ENCODE measurements around the gene IQSEC2.
A peak's percentile ranks its signal among the peaks of the same experiment; 100 is the strongest.

IQSEC2 gene

DNA sequence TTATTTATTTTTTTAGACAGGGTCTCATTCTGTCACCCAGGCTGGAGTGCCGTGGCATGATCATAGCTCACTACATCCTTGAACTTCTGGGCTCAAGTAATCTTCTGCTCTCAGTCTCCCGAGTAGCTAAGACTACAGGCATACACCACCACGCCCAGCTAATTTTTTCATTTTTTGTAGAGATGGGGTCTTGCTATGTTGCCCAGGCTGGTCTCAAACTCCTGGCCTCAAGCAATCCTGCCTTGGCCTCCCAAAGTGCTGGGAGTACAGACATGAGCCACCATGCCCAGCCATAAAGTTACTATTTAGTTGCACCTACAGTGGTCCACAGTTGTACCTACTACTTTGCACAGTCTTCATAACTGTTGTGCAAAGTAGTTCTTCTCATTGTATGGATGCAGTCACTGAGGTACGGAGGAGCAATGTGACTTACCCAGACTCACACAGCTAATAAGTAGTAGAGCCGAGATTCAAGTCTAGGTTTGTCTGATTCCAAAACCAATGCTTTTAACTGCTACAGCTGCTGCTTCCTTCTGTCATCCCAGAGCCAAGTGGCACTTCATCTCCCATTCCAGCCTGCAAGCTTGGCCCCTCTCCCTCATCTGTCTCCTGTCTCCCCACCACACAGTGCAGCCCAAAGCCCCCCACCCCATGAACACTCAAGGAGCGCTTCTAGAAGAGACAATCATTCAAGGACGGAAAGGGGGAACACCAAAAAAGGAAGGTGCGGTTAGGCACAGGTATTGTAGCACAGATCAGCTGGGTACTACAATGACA, 24.0 kb upstream of the IQSEC2 start:
- DNase-seq = no peak

GRCh38 chrX:53303195-53303594, 21.8 kb upstream of the IQSEC2 start:
- DNase-seq = no peak

- DNase-seq = no peak
These were observed 18.8 kb upstream of the IQSEC2 start for GRCh38 chrX:53300157-53300556.

DNA sequence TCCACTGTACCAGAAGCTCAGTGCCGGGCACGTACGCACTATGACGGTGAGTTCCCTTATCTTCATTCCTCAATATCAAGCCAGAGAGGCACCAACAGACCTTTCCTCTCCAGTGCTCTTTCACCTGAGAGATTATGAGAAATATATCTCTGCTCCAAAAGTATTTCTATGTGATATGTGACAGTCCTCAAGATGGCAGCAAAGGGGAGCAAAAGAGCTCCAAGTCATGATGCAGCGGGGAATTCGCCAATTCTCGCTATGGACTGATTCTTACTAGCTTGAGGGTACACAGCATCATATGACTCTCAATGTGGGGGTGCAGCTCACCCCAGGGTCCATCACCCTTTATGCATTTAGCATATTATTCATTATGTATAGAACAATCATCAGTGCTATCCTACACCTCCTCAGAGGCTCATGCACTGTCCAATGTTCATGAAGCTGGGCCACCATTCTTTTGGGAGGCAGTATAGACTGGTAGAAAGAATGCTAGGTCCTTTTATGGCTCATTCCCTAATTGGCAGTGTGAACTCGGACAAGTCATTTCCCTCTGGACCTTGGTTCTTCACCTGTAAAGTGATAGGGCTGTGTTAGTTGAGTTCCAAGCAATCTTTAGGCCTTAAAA, 12.8 kb upstream of the IQSEC2 start:
- DNase-seq = no peak

DNA sequence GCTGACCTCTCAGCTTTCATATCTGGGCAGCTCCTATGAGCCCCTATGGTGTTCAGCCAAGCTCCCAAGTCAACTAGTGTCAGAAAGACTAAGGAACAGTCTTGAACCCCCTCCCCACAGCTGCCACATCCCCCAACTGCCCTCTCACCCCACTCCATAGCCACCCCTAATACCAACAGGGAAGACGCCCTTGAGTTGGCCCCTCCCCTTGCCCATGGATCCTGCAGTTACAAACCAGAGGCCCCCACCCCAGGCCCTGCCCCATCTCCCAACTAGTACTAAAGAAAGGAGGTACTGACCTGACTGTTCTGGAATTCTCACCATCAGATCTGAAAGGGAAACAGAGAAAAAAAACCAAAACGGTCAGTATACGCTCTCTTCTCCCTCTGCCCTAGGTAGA, 10.2 kb upstream of the IQSEC2 start:
- DNase-seq = no peak

DNA sequence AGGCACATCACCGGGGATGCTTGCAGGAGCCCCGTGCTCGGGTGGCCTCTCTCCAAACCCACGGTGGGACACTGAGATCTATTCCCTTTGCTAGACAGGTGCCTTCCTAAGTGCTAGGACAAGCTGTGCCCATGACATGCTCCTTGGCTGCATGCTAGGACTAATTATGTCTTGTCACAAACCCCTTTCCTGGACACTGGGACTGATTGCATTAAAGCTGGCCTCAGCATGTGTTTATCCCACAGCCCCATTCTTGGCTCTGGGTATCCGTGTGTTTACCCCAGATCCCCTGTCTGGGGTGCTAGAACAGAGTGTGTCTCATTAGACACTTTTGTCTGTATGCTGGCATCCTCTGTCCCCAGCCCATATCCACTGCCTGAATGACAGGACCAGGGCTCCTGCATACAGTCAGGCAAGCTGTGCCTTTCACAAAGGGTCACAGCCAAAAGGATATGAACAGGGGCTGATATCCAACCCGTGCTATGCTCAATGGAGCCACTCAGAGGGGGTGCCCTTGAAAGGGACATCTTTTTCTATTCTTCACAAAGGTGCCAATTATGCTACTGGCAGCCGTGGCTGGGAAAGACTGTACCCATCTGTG, 9.2 kb upstream of the IQSEC2 start:
- no peak for DNase-seq

- DNase-seq = peak; percentile 32
These were observed 6.8 kb upstream of the IQSEC2 start for GRCh38 chrX:53288189-53288588.

GRCh38 chrX:53287493-53288138, 6.2 kb upstream of the IQSEC2 start:
- no peak for DNase-seq

DNA sequence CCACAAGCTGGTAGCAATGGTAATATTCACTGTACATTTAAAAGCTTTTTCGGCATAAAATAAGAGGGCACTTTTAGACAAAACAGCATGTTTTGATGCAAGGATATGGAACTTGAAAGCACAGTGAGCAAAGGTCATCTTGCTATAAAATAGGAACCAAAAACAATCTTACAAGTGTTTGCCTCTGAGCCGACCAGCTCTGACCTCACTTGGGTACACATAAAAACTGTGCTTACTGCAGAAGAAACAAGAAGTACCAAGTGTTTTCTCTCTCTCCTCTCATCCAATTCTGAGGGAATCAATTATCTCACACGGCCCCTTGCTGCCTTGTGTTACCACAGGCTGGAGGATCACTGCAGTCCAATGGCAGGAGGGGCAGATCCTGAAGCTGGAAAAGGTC, 4.8 kb upstream of the IQSEC2 start:
- DNase-seq = no peak

DNA sequence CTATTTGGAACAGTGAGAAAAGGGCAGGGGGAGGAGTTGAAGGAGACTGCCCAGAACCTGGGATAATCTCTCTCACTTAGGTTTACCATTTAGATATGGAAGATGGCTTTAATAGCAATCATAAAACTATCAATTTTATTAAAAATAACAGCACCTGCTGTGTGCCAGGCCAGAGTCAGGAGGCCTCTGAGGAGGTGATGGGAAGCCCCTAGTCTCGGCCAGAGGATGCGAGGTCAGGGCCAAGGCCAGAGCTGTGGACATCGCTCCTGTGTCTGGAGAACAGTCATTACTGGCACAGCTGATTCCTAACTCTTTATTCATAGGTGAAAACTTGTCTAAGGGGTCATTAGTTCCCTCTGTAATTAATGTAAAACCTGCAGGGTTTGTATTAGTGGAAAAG, 4.2 kb upstream of the IQSEC2 start:
- DNase-seq = no peak

DNA sequence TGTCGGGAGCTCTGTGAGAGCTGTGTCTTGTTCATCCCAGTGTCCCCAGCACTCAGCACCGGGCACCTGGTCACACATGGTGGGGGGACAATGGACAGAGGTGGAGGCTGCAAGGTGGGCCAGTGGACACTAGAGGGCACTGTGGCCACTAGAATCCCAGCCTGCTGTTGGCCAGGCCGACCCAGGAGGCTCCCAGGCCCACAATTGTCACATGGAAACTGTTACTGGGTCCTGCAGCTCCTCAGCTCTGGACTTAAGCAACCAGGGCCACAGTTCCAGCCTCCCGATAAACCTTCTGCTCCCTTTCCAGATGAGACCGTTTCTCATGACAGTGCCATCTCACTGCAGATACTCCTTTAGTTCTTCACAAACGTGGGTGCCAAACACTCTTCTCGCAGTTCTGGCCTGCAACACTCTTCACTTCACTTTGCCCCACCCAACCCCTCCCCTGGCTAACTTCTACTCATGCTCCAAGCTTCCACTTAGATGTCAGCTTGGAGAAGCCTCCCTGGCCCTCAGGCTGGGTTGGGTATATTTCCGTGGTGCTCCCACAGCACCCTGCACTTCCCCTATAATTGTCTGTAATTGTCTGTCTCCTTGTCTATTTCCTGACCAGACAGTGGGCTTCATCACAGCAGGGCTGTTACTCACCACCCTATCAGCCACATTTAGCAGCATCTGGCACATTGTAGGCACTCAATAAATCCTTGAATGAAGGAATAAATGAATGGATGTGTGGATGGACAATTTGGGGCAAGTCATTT, 3.5 kb upstream of the IQSEC2 start:
- no peak for DNase-seq

DNA sequence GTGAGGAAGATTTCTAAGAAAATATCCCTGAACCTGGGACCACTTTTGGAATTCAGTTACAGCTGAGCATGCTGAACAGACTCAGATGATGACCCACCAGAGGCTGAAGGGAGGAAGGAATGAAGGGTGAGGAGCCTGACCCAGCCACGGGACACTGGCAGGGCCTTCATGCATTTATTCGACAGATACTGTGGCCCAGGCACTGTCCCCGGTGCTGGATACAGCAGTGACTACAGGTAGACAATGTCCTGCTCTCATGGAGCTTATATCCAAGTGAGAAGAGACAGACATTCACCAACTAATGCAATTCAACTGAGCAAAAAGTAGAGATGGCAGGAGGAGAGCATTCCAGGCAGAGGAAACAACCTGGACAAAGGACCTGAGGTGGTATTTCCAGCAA, 2.2 kb upstream of the IQSEC2 start:
- DNase-seq = no peak

DNA sequence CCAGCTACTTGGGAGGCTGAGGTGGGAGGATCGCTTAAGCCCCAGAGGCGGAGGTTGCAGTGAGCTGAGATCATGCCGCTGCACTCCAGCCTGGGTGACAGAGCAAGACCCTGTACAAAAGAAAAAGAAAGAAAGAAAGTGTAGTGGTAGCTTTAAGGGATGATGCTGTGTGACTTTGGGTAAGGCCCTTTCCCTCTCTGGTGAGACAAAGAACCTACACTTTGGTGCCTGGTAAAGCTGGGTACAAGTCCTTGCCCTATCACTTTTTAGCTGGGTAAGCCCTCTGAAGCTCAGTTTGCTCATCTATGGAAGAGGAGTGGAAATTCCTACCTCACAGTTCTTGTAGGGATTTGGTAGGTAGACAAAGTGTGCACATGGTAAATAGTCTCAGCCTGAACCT, 1.7 kb upstream of the IQSEC2 start:
- no peak for DNase-seq

GRCh38 chrX:53281963-53282695, 745 bp upstream of the IQSEC2 start:
- no peak for DNase-seq

- no peak for DNase-seq
These were observed 758 bp downstream of the IQSEC2 start for GRCh38 chrX:53280331-53281320.

GRCh38 chrX:53279296-53280237, 1.8 kb downstream of the IQSEC2 start:
- DNase-seq = no peak

- no peak for DNase-seq
These were observed 8.5 kb downstream of the IQSEC2 start for GRCh38 chrX:53272808-53273337.

GRCh38 chrX:53269536-53270107, 11.8 kb downstream of the IQSEC2 start:
- no peak for DNase-seq

GRCh38 chrX:53268173-53268572, 13.2 kb downstream of the IQSEC2 start:
- DNase-seq = no peak
